ENCODE data around the gene RPUSD1.

The RPUSD1 gene

DNA sequence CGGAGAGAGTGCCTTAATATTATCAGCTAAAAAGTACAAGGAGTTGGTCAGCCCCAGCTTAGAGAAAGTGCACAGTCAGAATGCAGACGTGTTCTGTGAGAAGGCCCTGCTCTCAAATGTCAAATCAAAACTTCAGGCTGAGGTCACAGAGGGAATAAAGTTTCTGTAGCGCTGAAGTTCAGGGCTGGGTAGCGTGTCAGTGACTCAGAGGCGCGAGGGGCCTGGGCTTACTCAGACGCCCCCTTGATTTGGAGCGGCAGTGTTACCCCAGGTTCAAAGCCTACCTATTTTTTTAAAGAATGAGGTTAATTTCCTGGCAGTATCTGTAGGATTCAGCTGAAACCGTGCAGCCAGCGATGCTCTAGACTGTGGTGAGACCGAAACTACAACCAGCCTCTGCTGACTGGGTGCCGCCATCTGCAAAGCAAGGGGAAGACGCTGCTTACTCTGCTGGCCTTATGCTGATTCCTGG lies 52.2 kb downstream of the RPUSD1 start:
- TF ChIP-seq, protein P1, sequence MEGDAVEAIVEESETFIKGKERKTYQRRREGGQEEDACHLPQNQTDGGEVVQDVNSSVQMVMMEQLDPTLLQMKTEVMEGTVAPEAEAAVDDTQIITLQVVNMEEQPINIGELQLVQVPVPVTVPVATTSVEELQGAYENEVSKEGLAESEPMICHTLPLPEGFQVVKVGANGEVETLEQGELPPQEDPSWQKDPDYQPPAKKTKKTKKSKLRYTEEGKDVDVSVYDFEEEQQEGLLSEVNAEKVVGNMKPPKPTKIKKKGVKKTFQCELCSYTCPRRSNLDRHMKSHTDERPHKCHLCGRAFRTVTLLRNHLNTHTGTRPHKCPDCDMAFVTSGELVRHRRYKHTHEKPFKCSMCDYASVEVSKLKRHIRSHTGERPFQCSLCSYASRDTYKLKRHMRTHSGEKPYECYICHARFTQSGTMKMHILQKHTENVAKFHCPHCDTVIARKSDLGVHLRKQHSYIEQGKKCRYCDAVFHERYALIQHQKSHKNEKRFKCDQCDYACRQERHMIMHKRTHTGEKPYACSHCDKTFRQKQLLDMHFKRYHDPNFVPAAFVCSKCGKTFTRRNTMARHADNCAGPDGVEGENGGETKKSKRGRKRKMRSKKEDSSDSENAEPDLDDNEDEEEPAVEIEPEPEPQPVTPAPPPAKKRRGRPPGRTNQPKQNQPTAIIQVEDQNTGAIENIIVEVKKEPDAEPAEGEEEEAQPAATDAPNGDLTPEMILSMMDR (IDR thresholded peaks at IDR 0.05; ENCODE audit: unreplicated experiment in 3 of 3) = no peak
- no peaks in the 10 kb centered on the region for H3K4me1 Mint-ChIP-seq
- no peaks in the 10 kb centered on the region for H3K27me3 Mint-ChIP-seq (ENCODE audit: low read depth)
- H3K4me3 Mint-ChIP-seq = peak overlapping the region in 1 of 3 experiments; percentile 42
- no peak overlapping the region for H3K27ac Mint-ChIP-seq
- no peaks in the 10 kb centered on the region for H3K9me3 Mint-ChIP-seq
- H3K36me3 Mint-ChIP-seq (ENCODE audit: low read depth) = peaks cover 20% of the 10 kb centered on the region

DNA sequence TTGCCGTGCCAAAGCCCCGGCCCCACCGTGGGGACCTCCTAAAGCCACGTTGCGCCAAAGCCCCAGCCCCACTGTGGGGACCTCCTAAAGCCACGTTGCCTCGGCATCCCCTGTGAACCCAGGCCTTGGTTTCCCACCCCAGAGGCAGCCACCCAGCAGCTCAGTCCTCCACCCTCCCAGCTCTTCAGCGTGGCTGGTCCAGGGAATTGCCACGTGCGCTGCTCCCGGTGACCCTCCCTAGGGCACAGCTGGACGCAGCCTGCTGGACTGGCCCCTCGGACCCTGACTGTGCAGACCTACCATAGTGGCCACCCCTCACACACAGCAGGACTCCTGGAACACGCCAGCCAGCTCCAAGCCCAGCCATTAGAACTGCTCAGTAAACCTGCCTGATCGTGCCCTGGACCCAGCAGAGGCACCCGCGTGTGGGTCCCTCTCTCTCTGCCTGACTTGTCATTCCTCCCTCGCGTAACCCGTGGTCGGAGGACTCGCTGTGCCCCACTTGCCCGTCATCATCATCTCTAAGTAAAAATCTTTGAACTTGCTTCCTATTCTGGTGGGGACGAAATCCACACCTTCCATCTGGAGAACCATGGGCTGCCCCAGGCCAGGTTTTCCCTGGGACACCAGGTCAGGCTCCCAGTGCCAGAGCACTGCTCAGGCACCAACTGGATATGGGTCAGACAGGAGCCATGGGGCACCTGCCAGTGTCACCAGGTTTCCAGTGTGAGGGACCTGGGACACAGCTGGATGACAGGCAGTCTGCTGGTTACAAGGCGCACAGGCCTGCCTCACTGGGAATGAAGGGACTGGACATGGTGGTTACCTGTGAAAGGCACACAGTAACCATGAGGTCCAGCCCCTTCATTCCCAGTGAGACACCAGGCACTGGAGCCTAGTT lies 53.0 kb downstream of the RPUSD1 start:
- TF ChIP-seq, protein P1 (IDR thresholded peaks at IDR 0.05; ENCODE audit: unreplicated experiment in 3 of 3) = no peak
- Mint-ChIP-seq H3K27me3 (ENCODE audit: low read depth) (no peaks in the 10 kb centered on the region), H3K4me1 (no peaks in the 10 kb centered on the region), H3K27ac (no peak overlapping the region), H3K4me3 (peak overlapping the region in 1 of 3 experiments; percentile 17), H3K9me3 (no peaks in the 10 kb centered on the region), H3K36me3 (ENCODE audit: low read depth) (peaks cover 20% of the 10 kb centered on the region)

Data from nephron (organoid).